ENCODE data around the gene PSD2. TPM values are rescaled to one million over a fixed set of nuclear protein-coding genes. Genes with fewer than 3 reads are reported as not detected.

PSD2 gene
- total RNA-seq, 3 donors from 2014 or later (not counting 1 experiment from before 2014, with no cell fraction given): 1.3 to 2.5 (median 1.3) TPM

DNA sequence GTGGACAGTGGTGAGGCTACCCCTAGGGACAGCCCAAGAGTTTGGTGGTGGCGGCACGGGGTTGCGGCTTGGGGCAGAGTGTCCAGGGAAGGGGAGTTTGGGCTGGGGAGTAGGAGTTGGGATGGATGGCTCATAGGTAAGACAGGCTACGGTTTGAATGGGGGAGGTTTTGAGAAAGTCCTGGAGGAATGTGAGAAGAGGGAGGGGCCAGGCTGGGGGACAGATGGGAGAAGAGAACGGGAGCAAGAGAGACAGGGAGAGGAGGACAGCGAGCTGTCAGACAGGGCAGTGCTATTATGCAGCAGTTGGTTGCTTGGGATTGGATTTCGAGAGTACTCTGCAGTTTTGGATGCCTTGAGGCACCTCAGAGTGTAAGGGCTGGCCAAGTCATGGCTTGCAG is 24.5 kb downstream of the PSD2 start:
- peaks cover 2 to 3% of the 10 kb centered on the region in 2 donors for H3K9me3 Mint-ChIP-seq
- intact Hi-C loops (cut with micrococcal nuclease): no loop called here
- no peak overlapping the region for H3K4me3 Mint-ChIP-seq
- ATAC-seq: no peak
- no peaks in the 10 kb centered on the region for H3K27me3 ChIP-seq (ENCODE audit: control insufficient read depth, insufficient read depth, low read length)
- H3K27ac ChIP-seq (ENCODE audit: low read length): no peak overlapping the region
- no peaks in the 10 kb centered on the region for H3K4me1 ChIP-seq (ENCODE audit: control insufficient read depth, insufficient read depth, low read length)
- WGBS (ENCODE audit: insufficient coverage): 66% methylated on average over 7 of the region's 7 CpGs
- H3K36me3 Mint-ChIP-seq: no peaks in the 10 kb centered on the region
- peaks cover 5 to 8% of the 10 kb centered on the region in 2 donors for H3K27me3 Mint-ChIP-seq (ENCODE audit: low read depth in 2 of 2)
- no peak overlapping the region for H3K4me3 ChIP-seq (ENCODE audit: low read length)
- H3K9me3 ChIP-seq (ENCODE audit: control insufficient read depth, insufficient read depth, low read length): no peaks in the 10 kb centered on the region
- DNase-seq: no peak
- no peak for TF ChIP-seq CTCF (IDR thresholded peaks at IDR 0.05)
- no peaks in the 10 kb centered on the region for H3K36me3 ChIP-seq (ENCODE audit: control insufficient read depth, insufficient read depth, low read length)
- no peaks in the 10 kb centered on the region for H3K4me1 Mint-ChIP-seq
- H3K27ac Mint-ChIP-seq: no peak overlapping the region

DNA sequence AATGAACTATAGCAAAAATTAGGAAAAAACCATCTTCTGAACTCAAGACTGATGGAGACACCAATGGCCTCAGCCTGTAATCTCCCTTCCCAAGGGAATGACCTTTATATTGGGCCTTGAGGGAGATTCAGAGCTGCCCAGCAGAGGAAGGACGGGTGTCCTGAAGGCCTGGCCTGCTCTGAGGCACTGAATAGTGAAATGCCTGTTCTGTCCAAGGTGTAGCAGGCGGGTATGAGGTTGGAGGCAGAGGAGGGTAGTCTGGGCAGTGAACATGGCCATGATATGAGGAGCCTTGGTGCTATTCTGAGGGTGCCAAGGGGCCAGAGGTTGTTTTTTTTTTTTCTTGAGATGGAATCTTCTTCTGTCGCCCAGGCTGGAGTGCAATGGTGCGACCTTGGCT is 25.0 kb downstream of the PSD2 start:
- Histone ChIP-seq H3K27me3 (ENCODE audit: control insufficient read depth, insufficient read depth, low read length) (no peaks in the 10 kb centered on the region), H3K4me1 (ENCODE audit: control insufficient read depth, insufficient read depth, low read length) (no peaks in the 10 kb centered on the region), H3K27ac (ENCODE audit: low read length) (no peak overlapping the region), H3K4me3 (ENCODE audit: low read length) (no peak overlapping the region), H3K9me3 (ENCODE audit: control insufficient read depth, insufficient read depth, low read length) (no peaks in the 10 kb centered on the region), H3K36me3 (ENCODE audit: control insufficient read depth, insufficient read depth, low read length) (no peaks in the 10 kb centered on the region)
- no peak for TF ChIP-seq CTCF (IDR thresholded peaks at IDR 0.05)
- H3K4me1 Mint-ChIP-seq: no peaks in the 10 kb centered on the region
- intact Hi-C loops (cut with micrococcal nuclease): no loop called here
- 87% methylated on average over 4 of the region's 4 CpGs for WGBS (ENCODE audit: insufficient coverage)
- no peaks in the 10 kb centered on the region for H3K36me3 Mint-ChIP-seq
- H3K27ac Mint-ChIP-seq: no peak overlapping the region
- H3K27me3 Mint-ChIP-seq (ENCODE audit: low read depth in 2 of 2): peaks cover 5 to 8% of the 10 kb centered on the region in 2 donors
- peaks cover 2 to 3% of the 10 kb centered on the region in 2 donors for H3K9me3 Mint-ChIP-seq
- ATAC-seq: no peak
- no peak for DNase-seq
- H3K4me3 Mint-ChIP-seq: no peak overlapping the region

GRCh38 chr5:139821806-139822552 is 26.4 kb downstream of the PSD2 start:
- no peak overlapping the region for H3K27ac Mint-ChIP-seq
- H3K9me3 Mint-ChIP-seq: peaks cover 2 to 3% of the 10 kb centered on the region in 2 donors

More at GRCh38 chr5:139821806-139822552, 26.4 kb downstream of the PSD2 start:
- no peaks in the 10 kb centered on the region for H3K4me1 ChIP-seq (ENCODE audit: control insufficient read depth, insufficient read depth, low read length)
- ATAC-seq (no peak), DNase-seq (no peak)
- Mint-ChIP-seq H3K27me3 (ENCODE audit: low read depth in 2 of 2) (peaks cover 8% of the 10 kb centered on the region in 2 donors), H3K4me3 (no peak overlapping the region), H3K36me3 (no peaks in the 10 kb centered on the region), H3K4me1 (no peaks in the 10 kb centered on the region)
- 90% methylated on average over 11 of the region's 11 CpGs for WGBS (ENCODE audit: insufficient coverage)
- H3K36me3 ChIP-seq (ENCODE audit: control insufficient read depth, insufficient read depth, low read length): no peaks in the 10 kb centered on the region
- H3K9me3 ChIP-seq (ENCODE audit: control insufficient read depth, insufficient read depth, low read length): no peaks in the 10 kb centered on the region
- H3K27me3 ChIP-seq (ENCODE audit: control insufficient read depth, insufficient read depth, low read length): no peaks in the 10 kb centered on the region
- intact Hi-C loops (cut with micrococcal nuclease): no loop called here
- no peak for TF ChIP-seq CTCF (IDR thresholded peaks at IDR 0.05)
- H3K27ac ChIP-seq (ENCODE audit: low read length): no peak overlapping the region
- H3K4me3 ChIP-seq (ENCODE audit: low read length): no peak overlapping the region
